Stimulated activated CD4-positive, alpha-beta T cell treated with anti-CD3 and anti-CD28 coated beads, Interleukin-1b, Interleukin-23, amount 100 ng/mL, for 1 hour (primary cell): ENCODE measurements around the gene CYP4X1.
"Not testable (repeated sequence)": the region's sequence is repeated elsewhere in the genome, so short reads cannot be mapped to it uniquely, and the experiment has no call there.

Source experiments
- DNase-seq, 2 donors: peaks; one replicate each; pipeline ENCODE4 v3.0.0-alpha.2; 2020; ENCODE audit warnings: low read depth in 2 of 2

The CYP4X1 gene

DNA sequence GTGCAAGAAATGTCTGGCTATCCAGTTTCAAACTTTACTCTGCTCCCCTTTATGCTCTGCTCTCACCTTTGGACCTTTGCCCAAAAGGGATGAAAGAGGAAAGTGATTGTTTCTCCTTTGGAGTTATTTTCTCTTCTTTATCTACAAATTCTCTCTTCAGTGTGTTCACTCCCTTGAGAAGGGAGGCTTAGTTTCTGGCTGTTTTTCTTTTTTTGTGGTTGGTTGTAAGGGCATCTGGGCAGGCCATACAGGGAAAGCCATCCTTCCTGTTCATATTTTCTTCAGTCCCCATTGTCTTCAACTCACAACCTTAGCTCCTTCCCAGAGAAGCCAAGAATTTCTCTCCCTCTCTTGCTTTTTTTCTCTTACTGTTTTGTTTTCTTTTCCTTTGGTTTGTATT lies 46.0 kb downstream of the CYP4X1 start:
- not testable (repeated sequence) for DNase-seq

DNA sequence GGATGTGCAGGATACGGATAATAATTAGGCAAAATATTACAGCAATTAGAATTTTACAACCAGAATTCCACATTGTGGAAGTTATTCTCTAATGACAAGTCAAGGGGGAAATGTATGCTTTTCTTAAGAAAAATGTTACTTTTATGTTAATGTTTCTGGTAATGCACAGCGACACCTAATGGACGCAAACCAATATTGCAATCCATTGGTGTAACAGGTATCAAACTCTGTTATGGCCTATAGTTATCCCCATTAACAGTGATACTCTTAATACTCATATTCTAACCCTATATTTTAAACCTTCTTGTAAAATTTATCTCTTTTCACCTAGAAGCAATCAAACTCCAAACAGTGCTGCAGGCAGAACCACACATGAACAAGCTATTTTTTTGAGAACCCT lies 65.9 kb downstream of the CYP4X1 start:
- not testable (repeated sequence) for DNase-seq

DNA sequence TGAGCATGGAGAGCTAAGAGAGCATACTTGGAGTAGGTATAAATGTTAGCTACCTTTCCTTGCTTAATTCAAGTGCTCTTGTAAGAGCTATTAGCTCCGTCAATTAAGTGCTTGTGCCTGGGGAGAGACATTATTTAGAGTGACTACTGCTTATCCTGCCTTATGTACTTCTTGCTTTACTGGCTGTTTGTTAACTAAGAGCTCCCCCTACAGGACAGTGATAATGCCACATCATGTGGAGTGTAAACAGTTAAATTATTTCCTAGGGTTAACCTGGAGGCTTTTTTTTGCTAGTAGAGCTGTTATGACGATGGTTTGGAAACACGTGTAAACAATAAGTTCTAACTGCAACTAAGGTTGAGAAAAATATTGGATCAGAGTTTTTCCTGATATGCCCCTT lies 68.0 kb downstream of the CYP4X1 start:
- DNase-seq = not testable (repeated sequence)
